ENCODE measurements around the gene OCIAD1.
"Not testable (repeated sequence)": the region's sequence is repeated elsewhere in the genome, so short reads cannot be mapped to it uniquely, and the experiment has no call there.

OCIAD1 gene

GRCh38 chr4:48830706-48831531 is at the start of gene OCIAD1:
OCIAD1 (plus strand) TSS chr4:48831088; CDS start chr4:48832625, 1,537 bp downstream.
- peak; percentile 99 for DNase-seq

GRCh38 chr4:48781968-48782367 is 48.9 kb upstream of the OCIAD1 start:
- no peak for DNase-seq

GRCh38 chr4:48785302-48785701 is 45.6 kb upstream of the OCIAD1 start:
- no peak for DNase-seq

GRCh38 chr4:48786549-48786948 is 44.3 kb upstream of the OCIAD1 start:
- no peak for DNase-seq

GRCh38 chr4:48787056-48787455 is 43.8 kb upstream of the OCIAD1 start:
- DNase-seq = no peak

- no peak for DNase-seq
Observed at GRCh38 chr4:48790561-48790960, 40.3 kb upstream of the OCIAD1 start.

- no peak for DNase-seq
Observed at GRCh38 chr4:48791313-48791712, 39.6 kb upstream of the OCIAD1 start.

GRCh38 chr4:48792348-48793006 is 38.4 kb upstream of the OCIAD1 start:
- no peak for DNase-seq

- DNase-seq = no peak
Observed at GRCh38 chr4:48795108-48795507, 35.8 kb upstream of the OCIAD1 start.

- DNase-seq = no peak
Observed at GRCh38 chr4:48796191-48796926, 34.5 kb upstream of the OCIAD1 start.

- no peak for DNase-seq
Observed at GRCh38 chr4:48796927-48797679, 33.8 kb upstream of the OCIAD1 start.

GRCh38 chr4:48798117-48798516 is 32.8 kb upstream of the OCIAD1 start:
- no peak for DNase-seq

- DNase-seq = no peak
Observed at GRCh38 chr4:48799157-48799556, 31.7 kb upstream of the OCIAD1 start.

GRCh38 chr4:48800155-48800554 is 30.7 kb upstream of the OCIAD1 start:
- DNase-seq = not testable (repeated sequence)

- DNase-seq = no peak
Observed at GRCh38 chr4:48801016-48801715, 29.7 kb upstream of the OCIAD1 start.

- no peak for DNase-seq
Observed at GRCh38 chr4:48804584-48805301, 26.1 kb upstream of the OCIAD1 start.

GRCh38 chr4:48812866-48813265 is 18.0 kb upstream of the OCIAD1 start:
- no peak for DNase-seq

GRCh38 chr4:48813964-48814363 is 16.9 kb upstream of the OCIAD1 start:
- DNase-seq = no peak

GRCh38 chr4:48815483-48815882 is 15.4 kb upstream of the OCIAD1 start:
- DNase-seq = no peak

GRCh38 chr4:48816297-48816696 is 14.6 kb upstream of the OCIAD1 start:
- not testable (repeated sequence) for DNase-seq

- no peak for DNase-seq
Observed at GRCh38 chr4:48816971-48817370, 13.9 kb upstream of the OCIAD1 start.

- DNase-seq = not testable (repeated sequence)
Observed at GRCh38 chr4:48821431-48821830, 9.5 kb upstream of the OCIAD1 start.

All from EL (cell line).